KG1 (cell line): ENCODE data around the gene TNFRSF1B.
"Not testable (repeated sequence)": the region's sequence is repeated elsewhere in the genome, so short reads cannot be mapped to it uniquely, and the experiment has no call there.

ENCODE experiments used
- DNase-seq: peaks from one replicate; lab custom pipeline; 2025; lab: John Stamatoyannopoulos, UW

Gene TNFRSF1B

GRCh38 chr1:12222700-12223099, 55.9 kb downstream of the TNFRSF1B start:
- not testable (repeated sequence) for DNase-seq

DNA sequence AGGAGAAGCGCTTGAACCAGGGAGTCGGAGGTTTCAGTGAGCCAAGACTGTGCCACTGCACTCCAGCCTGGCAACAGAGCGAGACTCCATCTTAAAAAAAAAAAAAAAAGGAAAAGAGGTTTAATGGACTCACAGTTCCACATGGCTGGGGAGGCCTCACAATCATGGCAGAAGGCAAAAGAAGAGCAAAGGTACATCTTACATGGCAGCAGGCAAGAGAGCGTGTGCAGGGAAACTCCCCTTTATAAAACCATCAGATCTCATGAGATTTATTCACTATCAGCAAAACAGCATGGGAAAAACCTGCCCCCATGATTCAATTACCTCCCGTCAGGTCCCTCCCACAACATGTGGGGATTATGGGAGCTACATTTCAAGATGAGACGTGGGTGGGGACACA, 57.3 kb downstream of the TNFRSF1B start:
- DNase-seq: not testable (repeated sequence)

DNA sequence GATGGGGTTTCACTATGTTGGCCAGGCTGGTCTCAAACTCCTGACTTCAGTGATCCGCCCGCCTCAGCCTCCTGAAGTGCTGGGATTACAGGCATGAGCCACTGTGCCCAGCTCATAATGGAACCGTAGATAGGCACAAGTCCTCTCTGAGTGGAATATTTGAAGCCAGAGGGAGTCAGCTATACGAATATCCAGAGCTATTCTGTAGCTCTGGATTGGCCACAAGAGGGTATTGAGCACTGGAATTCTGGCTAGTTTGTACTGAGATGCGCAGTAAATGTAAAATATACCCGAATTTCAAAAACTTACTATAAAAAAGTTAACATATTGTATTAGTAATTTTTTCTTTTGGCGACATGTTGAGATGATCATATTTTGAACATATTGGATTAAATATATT, 62.2 kb downstream of the TNFRSF1B start:
- DNase-seq: no peak

GRCh38 chr1:12229386-12229834, 62.6 kb downstream of the TNFRSF1B start:
- no peak for DNase-seq

DNA sequence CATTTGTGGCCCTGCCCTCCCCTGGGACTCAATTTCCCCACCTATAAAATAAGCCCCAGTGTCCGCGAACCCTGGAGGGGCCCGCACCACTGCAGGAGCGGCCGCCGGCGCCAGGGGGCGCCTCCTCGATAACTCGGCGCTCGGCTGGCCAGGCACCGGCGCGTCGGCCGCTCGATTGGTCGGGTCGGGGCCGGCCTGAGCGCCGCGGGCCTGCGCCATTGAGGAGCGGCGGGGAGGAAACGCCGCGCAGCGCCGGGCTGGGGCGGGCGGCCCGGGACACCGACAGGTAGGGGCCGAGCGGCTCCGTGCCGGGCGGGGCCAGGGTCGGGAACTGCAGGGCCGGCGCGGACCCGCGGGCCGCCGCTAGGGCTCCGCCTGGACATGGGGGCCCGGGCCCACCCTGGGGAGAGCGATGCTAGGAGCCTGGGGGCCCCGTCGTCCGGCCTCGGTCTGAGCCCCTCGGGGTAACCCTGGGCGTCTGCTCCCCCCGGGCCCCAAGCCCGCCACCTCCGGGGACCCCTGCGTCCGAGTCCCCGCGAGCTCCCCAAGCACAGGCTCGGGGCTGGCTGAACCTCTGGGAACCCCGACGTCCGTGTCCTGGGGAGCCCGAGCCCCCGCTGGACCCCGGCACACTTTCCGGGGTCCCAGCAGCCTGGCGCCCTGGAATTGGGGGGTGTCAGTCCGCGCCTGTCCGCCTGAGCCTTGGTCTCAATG, 63.2 kb downstream of the TNFRSF1B start, which contains the start of gene VPS13D:
Gene VPS13D (plus strand): TSS at position 196 of the 714 bp plus-strand sequence. CDS start 4,237 bp downstream, outside the sequence.
- DNase-seq: peak; percentile 67

- DNase-seq: no peak
Observed at GRCh38 chr1:12230549-12231275, 63.9 kb downstream of the TNFRSF1B start.

GRCh38 chr1:12231276-12231595, 64.4 kb downstream of the TNFRSF1B start:
- DNase-seq: no peak

DNA sequence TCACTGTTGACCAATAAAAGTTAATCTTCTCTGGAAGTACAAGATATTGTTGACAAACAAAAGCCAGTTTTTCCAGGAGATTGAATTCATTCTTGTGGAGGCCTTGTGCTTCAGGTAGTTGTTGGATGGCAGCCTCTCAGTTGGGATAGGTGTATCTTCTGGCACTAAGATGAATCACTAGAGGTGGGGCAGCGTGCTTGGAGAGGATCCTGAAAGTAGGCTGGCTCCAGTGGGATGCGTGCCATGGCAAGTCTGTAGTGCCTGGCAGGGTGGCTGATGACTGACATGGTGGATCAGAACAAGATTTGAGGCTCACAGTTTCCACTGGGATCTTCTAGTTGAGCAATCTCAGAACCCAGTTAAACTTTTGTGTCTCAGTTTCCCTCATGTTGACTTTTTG, 65.4 kb downstream of the TNFRSF1B start:
- no peak for DNase-seq

- no peak for DNase-seq
Observed at GRCh38 chr1:12244078-12244477, 77.3 kb downstream of the TNFRSF1B start.

DNA sequence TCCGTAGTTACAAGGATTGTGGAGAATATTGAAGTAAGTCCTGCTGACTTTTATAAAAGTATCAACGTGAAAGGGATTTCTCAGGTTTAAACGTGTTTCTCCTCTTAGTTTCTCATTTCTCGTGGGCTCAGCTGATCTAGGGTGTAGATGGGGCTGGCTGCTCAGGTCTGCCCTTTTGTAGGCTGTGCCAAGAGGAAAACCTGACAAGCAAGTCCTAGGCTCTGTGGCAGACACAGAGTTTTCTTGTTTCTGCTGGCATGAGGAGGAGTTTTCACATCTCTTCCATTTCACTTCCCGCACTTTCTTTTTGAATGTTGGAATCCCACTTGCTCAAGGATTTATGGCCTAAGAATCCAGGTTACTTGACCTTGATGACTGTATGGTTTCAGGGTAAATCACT, 77.8 kb downstream of the TNFRSF1B start:
- DNase-seq: no peak

GRCh38 chr1:12245116-12245515, 78.3 kb downstream of the TNFRSF1B start:
- no peak for DNase-seq

- no peak for DNase-seq
Observed at GRCh38 chr1:12245733-12246132, 78.9 kb downstream of the TNFRSF1B start.

DNA sequence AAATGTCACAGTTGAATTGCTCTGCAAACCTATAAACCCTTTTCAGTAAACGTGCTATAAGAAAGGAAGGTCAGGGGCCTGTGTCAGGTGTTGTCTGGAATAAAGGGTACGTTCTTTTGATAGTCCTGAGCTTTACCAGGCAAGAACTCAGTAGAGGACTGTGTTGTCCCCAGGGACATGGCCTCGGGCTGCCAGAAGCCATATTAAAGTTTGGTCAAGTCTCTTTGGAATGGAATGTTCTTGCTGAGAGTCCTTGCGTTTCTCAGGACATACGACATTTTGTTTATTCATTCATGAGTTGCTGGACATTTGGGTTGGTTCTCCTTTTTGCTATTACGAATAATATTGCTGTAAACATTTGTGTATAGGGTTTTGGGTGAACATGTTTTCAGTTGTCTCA, 79.8 kb downstream of the TNFRSF1B start:
- no peak for DNase-seq

GRCh38 chr1:12249181-12249580, 82.4 kb downstream of the TNFRSF1B start:
- DNase-seq: no peak

DNA sequence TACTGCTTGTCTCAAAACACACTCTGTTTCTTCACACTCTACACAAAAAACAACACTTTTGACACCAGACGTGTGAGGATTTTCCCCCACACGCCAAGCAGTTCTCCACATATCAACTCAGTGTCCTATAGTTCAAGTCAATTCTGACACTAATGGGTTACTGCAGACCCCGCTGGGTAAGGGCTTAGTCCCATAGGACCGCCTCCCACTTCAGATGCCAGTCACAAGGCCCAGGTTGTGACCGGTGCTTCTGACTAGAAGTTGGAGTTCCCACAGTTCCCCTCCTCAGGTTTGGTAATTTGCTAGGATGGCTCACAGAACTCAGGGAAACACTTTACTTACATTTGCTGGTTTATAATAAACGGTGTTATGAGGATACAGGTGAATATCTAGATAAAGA, 83.0 kb downstream of the TNFRSF1B start:
- no peak for DNase-seq

DNA sequence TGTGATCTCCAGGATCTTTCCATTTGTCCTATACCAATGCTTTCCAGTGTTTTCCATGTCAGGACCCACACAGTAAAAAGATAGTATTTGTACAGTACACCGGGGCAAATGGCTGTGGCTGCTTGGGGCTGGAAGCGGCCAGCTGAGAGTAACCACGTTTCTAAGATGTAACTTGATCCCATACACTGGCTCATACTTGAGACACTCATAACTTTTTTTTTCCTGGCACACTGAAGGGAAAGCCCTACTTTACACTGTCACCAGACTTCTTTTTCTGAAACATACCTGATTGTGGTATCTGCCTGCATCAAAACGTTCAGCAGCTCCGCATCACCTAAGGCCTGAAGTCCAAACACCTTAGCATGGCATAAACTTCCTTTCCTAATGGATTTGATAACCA, 84.7 kb downstream of the TNFRSF1B start:
- no peak for DNase-seq

DNA sequence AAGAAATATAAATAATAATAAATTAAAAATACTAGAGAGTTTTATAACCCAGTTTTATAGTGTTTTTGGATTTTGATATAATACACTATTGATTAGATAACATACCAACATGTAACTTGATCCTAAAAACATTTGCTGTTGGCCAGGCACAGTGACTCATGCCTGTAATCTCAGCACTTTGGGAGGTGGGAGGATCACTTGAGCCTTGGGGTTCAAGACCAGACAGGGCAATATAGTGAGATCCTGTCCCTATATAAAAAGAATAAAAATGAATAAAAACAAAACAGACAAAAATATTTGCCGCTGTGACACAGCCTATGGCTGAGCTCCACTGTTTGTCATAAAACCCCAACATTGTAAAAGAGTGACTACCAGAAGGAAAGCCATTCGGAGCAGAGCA, 89.1 kb downstream of the TNFRSF1B start:
- DNase-seq: no peak

- no peak for DNase-seq
Observed at GRCh38 chr1:12258272-12258671, 91.5 kb downstream of the TNFRSF1B start.
